HCT116 (cell line): ENCODE measurements around the gene CDH23. TPM values are rescaled to one million over a fixed set of nuclear protein-coding genes. Genes with fewer than 3 reads are reported as not detected.

ENCODE experiments used
- ATAC-seq: fragments of 200-7000 bp; cut with Tn5 transposase; 2 replicates; pipeline ENCODE4 v1.9.1; 2020; ENCODE audit warnings: mild to moderate bottlenecking, moderate library complexity
- BruUV-seq: library from RNA; stranded (reverse); fragments of 400-500 nt; replicated peaks from 2 replicates; lab custom pipeline; 2021; lab: Mats Ljungman, UMichigan
- CTCF ChIA-PET: fragments of 300-600 bp; sonication (Branson Sonifier 250); formaldehyde crosslinking; loops from one replicate; lab custom pipeline; 2021; ENCODE audit warnings: antibody characterized with exemption; lab: Charles Lee
- POLR2A ChIA-PET: fragments of 300-600, 350-600 bp; sonication (Branson Sonifier 250); formaldehyde crosslinking; loops from one replicate; lab custom pipeline; 2021; ENCODE audit warnings: antibody characterized with exemption; lab: Charles Lee
- RAD21 ChIA-PET, 2 experiments: fragments of 300-600 bp; sonication (Branson Sonifier 250); formaldehyde crosslinking; loops; one replicate each; lab custom pipeline; 2023; ENCODE audit warnings: low total read pairs in 2 of 2; ENCODE audit not compliant: uncharacterized antibody in 2 of 2, unreplicated experiment in 2 of 2, low non-redundant PET in 1 of 2; lab: Charles Lee
- DNase-seq: peaks from one replicate; pipeline ENCODE4 v3.0.0-alpha.2; 2010; ENCODE audit warnings: low read depth, low spot score
- H2AFZ ChIP-seq: fragments of 200-600 bp; shearing (Covaris generic), sonication (generic); 2 replicates; pipeline ENCODE4 v1.6.1; 2017; ENCODE audit warnings: low read depth, mixed run types, mixed read lengths, antibody characterized with exemption, low read length; ENCODE audit not compliant: poor library complexity, severe bottlenecking
- H3K27ac ChIP-seq: 2 replicates; pipeline ENCODE4 v1.5.1; 2012; ENCODE audit warnings: low read depth, low read length
- H3K27me3 ChIP-seq: fragments of 200-600 bp; sonication (generic); 2 replicates; pipeline ENCODE4 v1.6.1; 2016; ENCODE audit warnings: mixed run types, low read length, mixed read lengths; ENCODE audit not compliant: insufficient read depth
- H3K36me3 ChIP-seq, 2 experiments: fragments of 200-500 bp in 1 of 2; fragments of 200-600 bp in 1 of 2; sonication (Bioruptor generic) in 1 of 2; sonication (generic) in 1 of 2; 2 replicates each; pipeline versions ENCODE4 v1.5.1 to v1.6.1; 2014 to 2016; ENCODE audit warnings: low read length in 2 of 2, inconsistent platforms in 1 of 2, mixed read lengths in 1 of 2, mixed run types in 1 of 2; ENCODE audit not compliant: insufficient read depth in 2 of 2, control insufficient read depth in 1 of 2
- H3K4me1 ChIP-seq, 2 experiments: fragments of 200-600 bp in 1 of 2; sonication (generic) in 1 of 2; 2 replicates each; pipeline versions ENCODE4 v1.5.1 to v1.6.1; 2012 to 2017; ENCODE audit warnings: low read length in 2 of 2, inconsistent platforms in 1 of 2, mild to moderate bottlenecking in 1 of 2, mixed read lengths in 1 of 2, mixed run types in 1 of 2, moderate library complexity in 1 of 2; ENCODE audit not compliant: insufficient read depth in 2 of 2, control insufficient read depth in 1 of 2
- H3K4me2 ChIP-seq: fragments of 200-600 bp; sonication (generic); 2 replicates; pipeline ENCODE4 v1.6.1; 2017; ENCODE audit warnings: mixed run types, low read length, mixed read lengths
- H3K4me3 ChIP-seq, 2 experiments: fragments of 200-600 bp in 1 of 2; sonication (generic) in 1 of 2; replicated peaks in 1 of 2; 2 replicates each; pipeline ENCODE4 v1.5.1; 2011 to 2016; ENCODE audit warnings: low read length in 2 of 2, control low read depth in 1 of 2, low read depth in 1 of 2, mild to moderate bottlenecking in 1 of 2, mixed read lengths in 1 of 2, mixed run types in 1 of 2
- H3K79me2 ChIP-seq: fragments of 200-600 bp; sonication (generic); 2 replicates; pipeline ENCODE4 v1.6.1; 2017; ENCODE audit warnings: mild to moderate bottlenecking, mixed run types, low read length, moderate library complexity, mixed read lengths; ENCODE audit not compliant: insufficient read depth
- H3K9ac ChIP-seq: fragments of 200-600 bp; sonication (generic); 2 replicates; pipeline ENCODE4 v1.6.1; 2016; ENCODE audit warnings: low read length, mixed read lengths
- H3K9me2 ChIP-seq: fragments of 200-600 bp; sonication (generic), shearing (Covaris generic); 2 replicates; pipeline ENCODE4 v1.6.1; 2017; ENCODE audit warnings: mixed run types, mild to moderate bottlenecking, moderate library complexity; ENCODE audit not compliant: insufficient read depth
- H3K9me3 ChIP-seq, 2 experiments: fragments of 200-500 bp in 1 of 2; fragments of 200-600 bp in 1 of 2; sonication (Bioruptor generic) in 1 of 2; sonication (generic) in 1 of 2; 2 replicates each; pipeline ENCODE4 v1.6.1; 2014 to 2017; ENCODE audit warnings: low read length in 2 of 2, mixed read lengths in 2 of 2, inconsistent platforms in 1 of 2, low read depth in 1 of 2, mild to moderate bottlenecking in 1 of 2, mixed run types in 1 of 2, moderate library complexity in 1 of 2; ENCODE audit not compliant: control insufficient read depth in 1 of 2, insufficient read depth in 1 of 2
- H4K20me1 ChIP-seq: fragments of 200-600 bp; sonication (generic), shearing (Covaris generic); 2 replicates; pipeline ENCODE4 v1.6.1; 2017; ENCODE audit warnings: mixed run types, mild to moderate bottlenecking, moderate library complexity; ENCODE audit not compliant: insufficient read depth
- FOSL1 ChIP-seq: IDR thresholded peaks from 2 replicates; pipeline ENCODE4 v1.6.1; 2012; ENCODE audit warnings: low read depth
- JUND ChIP-seq: IDR thresholded peaks from 2 replicates; pipeline ENCODE4 v1.6.1; 2012
- POLR2AphosphoS5 ChIP-seq: IDR thresholded peaks from 2 replicates; pipeline ENCODE4 v1.6.1; 2011; ENCODE audit warnings: mild to moderate bottlenecking, low read depth, low read length, moderate library complexity
- SP1 ChIP-seq: IDR thresholded peaks from 2 replicates; pipeline ENCODE4 v1.6.1; 2012; ENCODE audit warnings: low read depth
- YY1 ChIP-seq: IDR thresholded peaks from 2 replicates; pipeline ENCODE4 v1.6.1; 2011; ENCODE audit warnings: low read length, low read depth, moderate library complexity, mild to moderate bottlenecking; ENCODE audit not compliant: insufficient replicate concordance; ENCODE audit errors: extremely low read depth
- intact Hi-C: fragments of 100-400 bp; cut with micrococcal nuclease; formaldehyde crosslinking; loops from 2 replicates; pipeline ENCODE4 v1.10.0; 2022
- total RNA-seq: library from RNA; stranded (reverse); gene quantifications from one replicate; pipeline ENCODE4 v1.2.1, GENCODE V29; 2021; ENCODE audit not compliant: unreplicated experiment
- TF ChIP-seq, protein P1 (sequence below), 3 experiments: fragments of 200-600 bp in 1 of 3; sonication (generic) in 1 of 3; IDR thresholded peaks in 2 of 3; conservative IDR thresholded peaks in 1 of 3; 2 replicates each; pipeline ENCODE4 v1.5.1; 2012 to 2017; ENCODE audit warnings: low read depth in 2 of 3, low read length in 2 of 3, antibody characterized with exemption in 1 of 3, borderline replicate concordance in 1 of 3, control low read depth in 1 of 3, mild to moderate bottlenecking in 1 of 3, mixed read lengths in 1 of 3, mixed run types in 1 of 3, moderate library complexity in 1 of 3; ENCODE audit not compliant: insufficient read depth in 1 of 3
- TF ChIP-seq, protein P2 (sequence below): IDR thresholded peaks from 2 replicates; pipeline ENCODE4 v1.6.1; 2011; ENCODE audit warnings: mild to moderate bottlenecking, low read length, moderate library complexity; ENCODE audit not compliant: insufficient replicate concordance; ENCODE audit errors: extremely low read depth

Gene CDH23
- total RNA-seq, 1 experiment from 2014 or later, result not detected

DNA sequence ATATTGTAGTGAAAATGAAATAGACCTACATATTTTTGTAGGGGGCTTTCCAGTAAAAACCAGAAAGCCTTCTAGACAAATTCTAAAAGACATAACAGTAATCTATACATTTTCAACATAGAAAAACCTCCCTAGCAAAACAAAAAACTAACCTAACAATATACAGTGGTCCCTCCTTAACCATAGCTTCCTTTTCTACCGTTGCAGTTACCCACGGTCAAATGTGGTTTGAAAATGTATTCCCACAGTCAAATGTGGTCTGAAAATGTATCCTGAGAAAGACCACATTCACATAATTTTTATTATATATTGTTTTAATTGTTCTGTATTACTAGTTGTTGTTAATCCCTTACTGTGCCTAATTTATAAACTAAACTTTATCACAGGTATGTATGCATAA, 448.0 kb downstream of the CDH23 start:
- Histone ChIP-seq H3K4me3 (no peak overlapping the region), H3K9ac (no peak overlapping the region), H4K20me1 (peaks cover 3% of the 10 kb centered on the region; the same call in 1 of the 2 replicates), H3K27me3 (no peaks in the 10 kb centered on the region), H3K27ac (no peak overlapping the region), H3K4me2 (no peak overlapping the region), H3K9me3 (no peaks in the 10 kb centered on the region), H3K4me1 (peaks cover 4 to 28% of the 10 kb centered on the region in 2 experiments; a peak in 2 of 4 replicates), H2AFZ (no peak overlapping the region), H3K36me3 (no peaks in the 10 kb centered on the region), H3K9me2 (no peaks in the 10 kb centered on the region), H3K79me2 (peaks cover 96% of the 10 kb centered on the region)
- intact Hi-C loops, result no loop called here
- CTCF ChIA-PET, result no interaction called here
- DNase-seq, result no peak
- TF ChIP-seq, protein P1, sequence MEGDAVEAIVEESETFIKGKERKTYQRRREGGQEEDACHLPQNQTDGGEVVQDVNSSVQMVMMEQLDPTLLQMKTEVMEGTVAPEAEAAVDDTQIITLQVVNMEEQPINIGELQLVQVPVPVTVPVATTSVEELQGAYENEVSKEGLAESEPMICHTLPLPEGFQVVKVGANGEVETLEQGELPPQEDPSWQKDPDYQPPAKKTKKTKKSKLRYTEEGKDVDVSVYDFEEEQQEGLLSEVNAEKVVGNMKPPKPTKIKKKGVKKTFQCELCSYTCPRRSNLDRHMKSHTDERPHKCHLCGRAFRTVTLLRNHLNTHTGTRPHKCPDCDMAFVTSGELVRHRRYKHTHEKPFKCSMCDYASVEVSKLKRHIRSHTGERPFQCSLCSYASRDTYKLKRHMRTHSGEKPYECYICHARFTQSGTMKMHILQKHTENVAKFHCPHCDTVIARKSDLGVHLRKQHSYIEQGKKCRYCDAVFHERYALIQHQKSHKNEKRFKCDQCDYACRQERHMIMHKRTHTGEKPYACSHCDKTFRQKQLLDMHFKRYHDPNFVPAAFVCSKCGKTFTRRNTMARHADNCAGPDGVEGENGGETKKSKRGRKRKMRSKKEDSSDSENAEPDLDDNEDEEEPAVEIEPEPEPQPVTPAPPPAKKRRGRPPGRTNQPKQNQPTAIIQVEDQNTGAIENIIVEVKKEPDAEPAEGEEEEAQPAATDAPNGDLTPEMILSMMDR (IDR thresholded peaks at IDR 0.05 in 2 of 3, conservative IDR thresholded peaks at IDR 0.05 in 1 of 3; ENCODE audit: borderline replicate concordance in 1 of 3, insufficient read depth in 1 of 3, low read depth in 2 of 3, low read length in 2 of 3), result no peak
- TF ChIP-seq, protein P2, sequence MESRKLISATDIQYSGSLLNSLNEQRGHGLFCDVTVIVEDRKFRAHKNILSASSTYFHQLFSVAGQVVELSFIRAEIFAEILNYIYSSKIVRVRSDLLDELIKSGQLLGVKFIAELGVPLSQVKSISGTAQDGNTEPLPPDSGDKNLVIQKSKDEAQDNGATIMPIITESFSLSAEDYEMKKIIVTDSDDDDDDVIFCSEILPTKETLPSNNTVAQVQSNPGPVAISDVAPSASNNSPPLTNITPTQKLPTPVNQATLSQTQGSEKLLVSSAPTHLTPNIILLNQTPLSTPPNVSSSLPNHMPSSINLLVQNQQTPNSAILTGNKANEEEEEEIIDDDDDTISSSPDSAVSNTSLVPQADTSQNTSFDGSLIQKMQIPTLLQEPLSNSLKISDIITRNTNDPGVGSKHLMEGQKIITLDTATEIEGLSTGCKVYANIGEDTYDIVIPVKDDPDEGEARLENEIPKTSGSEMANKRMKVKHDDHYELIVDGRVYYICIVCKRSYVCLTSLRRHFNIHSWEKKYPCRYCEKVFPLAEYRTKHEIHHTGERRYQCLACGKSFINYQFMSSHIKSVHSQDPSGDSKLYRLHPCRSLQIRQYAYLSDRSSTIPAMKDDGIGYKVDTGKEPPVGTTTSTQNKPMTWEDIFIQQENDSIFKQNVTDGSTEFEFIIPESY, result no peak
- no peak for TF ChIP-seq JUND
- no peak for TF ChIP-seq SP1
- TF ChIP-seq POLR2AphosphoS5, result no peak
- no peak for TF ChIP-seq FOSL1
- TF ChIP-seq YY1, result no peak
- no TSS peak for BruUV-seq
- no peak for ATAC-seq
- RAD21 ChIA-PET, result no interaction called here
- POLR2A ChIA-PET, result no interaction called here
